Muscle layer of duodenum (tissue), 2 donors: Measurements from ENCODE around the gene LOXL1.
"Not testable (repeated sequence)": the region's sequence is repeated elsewhere in the genome, so short reads cannot be mapped to it uniquely, and the experiment has no call there.

Experiments
- H3K27ac ChIP-seq: one replicate; pipeline ENCODE4 v1.7.0; 2013; ENCODE audit warnings: mild to moderate bottlenecking, low read length
- H3K27me3 ChIP-seq: one replicate; pipeline ENCODE4 v1.7.0; 2013; ENCODE audit warnings: low read depth, mild to moderate bottlenecking, control low read depth, low read length
- H3K36me3 ChIP-seq, 2 donors: one replicate each; pipeline ENCODE4 v1.7.0; 2013; ENCODE audit warnings: low read length in 2 of 2, control low read depth in 1 of 2, mild to moderate bottlenecking in 1 of 2; ENCODE audit not compliant: insufficient read depth in 2 of 2, control insufficient read depth in 1 of 2
- H3K4me1 ChIP-seq, 2 donors: one replicate each; pipeline ENCODE4 v1.7.0; 2013; ENCODE audit warnings: low read length in 2 of 2, mild to moderate bottlenecking in 2 of 2, control low read depth in 1 of 2, moderate library complexity in 1 of 2; ENCODE audit not compliant: insufficient read depth in 2 of 2, control insufficient read depth in 1 of 2
- H3K4me3 ChIP-seq, 2 donors: one replicate each; pipeline ENCODE4 v1.7.0; 2013; ENCODE audit warnings: low read length in 2 of 2, low read depth in 1 of 2, mild to moderate bottlenecking in 1 of 2
- H3K9me3 ChIP-seq, 2 donors: one replicate each; pipeline ENCODE4 v1.7.0; 2013; ENCODE audit warnings: low read length in 2 of 2, control low read depth in 1 of 2, mild to moderate bottlenecking in 1 of 2; ENCODE audit not compliant: control insufficient read depth in 1 of 2
- donor health status: healthy.

The LOXL1 gene

GRCh38 chr15:73960472-73961070 lies 34.3 kb downstream of the LOXL1 start:
- not testable (repeated sequence) for H3K4me3 ChIP-seq, H3K4me1 ChIP-seq, H3K27ac ChIP-seq, H3K27me3 ChIP-seq, H3K36me3 ChIP-seq, H3K9me3 ChIP-seq

- H3K27ac ChIP-seq = no peak overlapping the region
- no peaks in the 10 kb centered on the region for H3K27me3 ChIP-seq
- H3K9me3 ChIP-seq = no peaks in the 10 kb centered on the region
- peaks cover 0 to 8% of the 10 kb centered on the region in 2 donors for H3K4me1 ChIP-seq
- no peaks in the 10 kb centered on the region for H3K36me3 ChIP-seq
- H3K4me3 ChIP-seq = no peak overlapping the region
Measured at GRCh38 chr15:73962433-73962832, 36.2 kb downstream of the LOXL1 start.

- H3K4me3 ChIP-seq = peak overlapping the region in 1 of 2 donors; percentile 21
Measured at GRCh38 chr15:73964736-73965093, 38.5 kb downstream of the LOXL1 start.

DNA sequence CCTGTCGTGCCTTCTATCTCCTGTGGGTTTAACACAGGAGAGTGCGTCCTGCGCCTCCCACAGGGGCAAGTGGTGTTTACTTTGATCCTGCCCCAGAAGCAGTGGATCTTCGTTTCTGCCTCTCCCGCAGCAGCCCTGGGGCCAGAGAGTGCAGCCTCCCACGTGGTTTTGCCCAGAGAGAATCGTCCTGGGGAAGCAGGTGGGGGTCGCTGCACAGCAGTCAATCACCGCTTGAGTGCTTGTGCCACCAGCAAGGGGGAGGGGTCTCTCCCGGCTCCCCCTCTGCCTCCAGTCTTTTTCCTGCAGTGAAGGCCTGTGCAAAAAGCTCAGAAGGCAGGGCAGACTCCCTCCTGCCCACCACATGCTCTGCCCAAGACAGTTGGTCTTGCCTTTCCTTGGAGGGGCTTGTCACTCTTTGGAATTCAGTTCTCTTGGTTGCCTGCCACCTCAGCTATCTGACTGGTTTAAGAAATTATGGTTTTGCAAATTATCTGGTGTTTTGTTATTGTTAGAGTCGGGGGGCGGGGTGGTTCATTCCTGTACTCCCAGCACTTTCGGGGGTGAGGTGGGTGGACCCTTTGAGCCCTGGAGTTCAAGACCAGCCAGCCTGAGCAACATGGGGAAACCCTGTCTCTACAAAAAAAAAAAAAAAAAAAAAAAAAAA lies 39.0 kb downstream of the LOXL1 start:
- no peaks in the 10 kb centered on the region for H3K9me3 ChIP-seq
- peaks cover 0 to 8% of the 10 kb centered on the region in 2 donors for H3K4me1 ChIP-seq
- H3K36me3 ChIP-seq = no peaks in the 10 kb centered on the region
- H3K27me3 ChIP-seq = no peaks in the 10 kb centered on the region
- H3K4me3 ChIP-seq = peak overlapping the region in 1 of 2 donors; percentile 21
- no peak overlapping the region for H3K27ac ChIP-seq

More at GRCh38 chr15:73964736-73965093, 38.5 kb downstream of the LOXL1 start:
- Histone ChIP-seq H3K4me1 (peaks cover 0 to 8% of the 10 kb centered on the region in 2 donors), H3K27me3 (no peaks in the 10 kb centered on the region), H3K36me3 (no peaks in the 10 kb centered on the region), H3K9me3 (no peaks in the 10 kb centered on the region), H3K27ac (no peak overlapping the region)

- H3K9me3 ChIP-seq = no peaks in the 10 kb centered on the region
- H3K27me3 ChIP-seq = no peaks in the 10 kb centered on the region
- H3K27ac ChIP-seq = no peak overlapping the region
- peaks cover 0 to 8% of the 10 kb centered on the region in 2 donors for H3K4me1 ChIP-seq
- H3K36me3 ChIP-seq = no peaks in the 10 kb centered on the region
- no peak overlapping the region for H3K4me3 ChIP-seq
Measured at GRCh38 chr15:73965758-73966113, 39.5 kb downstream of the LOXL1 start.

DNA sequence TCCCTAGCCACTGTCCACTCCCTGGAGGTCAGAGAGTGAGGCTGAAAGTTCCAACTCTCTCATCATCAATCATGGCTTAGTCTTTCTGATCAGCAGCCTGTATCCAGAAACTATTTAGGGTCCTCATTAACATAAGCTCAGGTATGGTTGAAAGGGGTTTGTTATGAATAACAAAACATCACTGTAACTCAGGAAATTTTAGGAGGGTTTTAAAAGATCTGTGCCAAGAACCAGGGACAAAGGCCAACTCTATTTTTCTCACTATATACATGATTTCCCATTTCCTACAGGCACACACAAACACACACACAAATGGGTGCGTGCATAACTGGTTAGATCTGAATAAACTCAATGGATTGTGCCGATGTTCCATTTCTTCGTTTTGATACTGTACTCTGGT lies 42.2 kb downstream of the LOXL1 start:
- Histone ChIP-seq H3K27me3 (no peaks in the 10 kb centered on the region), H3K36me3 (no peaks in the 10 kb centered on the region), H3K4me3 (no peak overlapping the region), H3K9me3 (no peaks in the 10 kb centered on the region), H3K27ac (no peak overlapping the region), H3K4me1 (peaks cover 4 to 18% of the 10 kb centered on the region in 2 donors)

- H3K4me1 ChIP-seq = peaks cover 4 to 18% of the 10 kb centered on the region in 2 donors
- no peaks in the 10 kb centered on the region for H3K36me3 ChIP-seq
- H3K27me3 ChIP-seq = no peaks in the 10 kb centered on the region
Measured at GRCh38 chr15:73969151-73969759, 43.0 kb downstream of the LOXL1 start.

GRCh38 chr15:73972984-73973682 lies 46.9 kb downstream of the LOXL1 start:
- H3K4me1 ChIP-seq = peaks cover 4 to 10% of the 10 kb centered on the region in 2 donors
- no peaks in the 10 kb centered on the region for H3K27me3 ChIP-seq
- H3K36me3 ChIP-seq = no peaks in the 10 kb centered on the region
- peak overlapping the region; percentile 40 for H3K4me3 ChIP-seq
- H3K27ac ChIP-seq = no peak overlapping the region
- no peaks in the 10 kb centered on the region for H3K9me3 ChIP-seq

More at GRCh38 chr15:73969151-73969759, 43.0 kb downstream of the LOXL1 start:
- H3K4me3 ChIP-seq = no peak overlapping the region
- no peaks in the 10 kb centered on the region for H3K9me3 ChIP-seq
- no peak overlapping the region for H3K27ac ChIP-seq

GRCh38 chr15:73973683-73974200 lies 47.5 kb downstream of the LOXL1 start:
- H3K4me1 ChIP-seq = peaks cover 4 to 10% of the 10 kb centered on the region in 2 donors
- H3K9me3 ChIP-seq, H3K27me3 ChIP-seq, H3K36me3 ChIP-seq, H3K27ac ChIP-seq: not testable (repeated sequence)
- H3K4me3 ChIP-seq = peak overlapping the region in 1 of 2 donors; percentile 40

DNA sequence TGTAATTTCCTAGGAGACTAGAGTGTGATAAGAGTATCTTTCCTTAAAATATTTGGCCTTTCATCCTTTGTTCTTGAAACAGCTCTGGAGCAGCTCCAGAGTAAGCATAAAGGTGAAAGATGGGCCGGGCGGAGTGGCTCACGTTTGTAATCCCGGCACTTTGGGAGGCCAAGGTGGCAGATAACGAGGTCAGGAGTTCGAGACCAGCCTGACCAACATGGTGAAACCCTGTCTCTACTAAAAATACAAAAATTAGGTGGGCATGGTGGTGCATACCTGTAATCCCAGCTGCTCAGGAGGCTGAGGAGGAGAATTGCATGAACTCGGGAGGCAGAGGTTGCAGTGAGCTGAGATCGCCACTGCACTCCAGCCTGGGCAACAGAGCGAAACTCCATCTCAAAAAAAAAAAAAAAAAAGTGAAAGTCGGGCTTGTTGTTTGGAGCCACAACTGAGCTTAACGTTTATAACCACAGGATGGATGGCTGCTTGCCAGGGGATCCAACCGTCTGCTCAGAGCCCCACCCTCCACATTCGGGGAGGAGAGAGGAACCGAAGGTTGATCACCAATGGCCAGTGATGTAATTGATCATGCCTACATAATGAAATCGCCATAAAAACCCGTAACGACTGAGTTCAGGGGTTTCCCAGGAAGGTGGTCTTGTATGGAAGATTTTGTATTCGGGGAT lies 49.3 kb downstream of the LOXL1 start:
- H3K4me3 ChIP-seq, H3K36me3 ChIP-seq, H3K27me3 ChIP-seq, H3K9me3 ChIP-seq, H3K27ac ChIP-seq: not testable (repeated sequence)
- peaks cover 4 to 10% of the 10 kb centered on the region in 2 donors for H3K4me1 ChIP-seq

GRCh38 chr15:73978896-73979295 lies 52.6 kb downstream of the LOXL1 start:
- no peak overlapping the region for H3K4me3 ChIP-seq
- H3K4me1 ChIP-seq = peaks cover 6 to 26% of the 10 kb centered on the region in 2 donors
- H3K9me3 ChIP-seq = no peaks in the 10 kb centered on the region
- H3K27me3 ChIP-seq = no peaks in the 10 kb centered on the region
- H3K27ac ChIP-seq = no peak overlapping the region
- no peaks in the 10 kb centered on the region for H3K36me3 ChIP-seq
